Gastrocnemius medialis (tissue), 4 donors: ENCODE measurements around the gene ZNF714.
"Not testable (repeated sequence)": the region's sequence is repeated elsewhere in the genome, so short reads cannot be mapped to it uniquely, and the experiment has no call there.

Experiments used
- CTCF ChIP-seq, 5 experiments: fragments of 450-650 bp in 3 of 5; fragments of 200-600 bp in 2 of 5; sonication (generic) in 2 of 5; IDR thresholded peaks in 4 of 5; conservative IDR thresholded peaks in 1 of 5; 1 replicate in 4 of 5; 2 replicates in 1 of 5; pipeline ENCODE4 v1.5.1; 2016 to 2019; ENCODE audit warnings: antibody characterized with exemption in 5 of 5, mild to moderate bottlenecking in 3 of 5, moderate library complexity in 3 of 5
- POLR2A ChIP-seq, 2 donors: fragments of 450-650 bp; IDR thresholded peaks; one replicate each; pipeline ENCODE4 v1.6.1; 2017; ENCODE audit warnings: antibody characterized with exemption in 2 of 2, mild to moderate bottlenecking in 2 of 2, moderate library complexity in 2 of 2

- not testable (repeated sequence) for TF ChIP-seq CTCF (IDR thresholded peaks at IDR 0.05 in 4 of 5, conservative IDR thresholded peaks at IDR 0.05 in 1 of 5); POLR2A (IDR thresholded peaks at IDR 0.05)
These were observed 59.0 kb downstream of the ZNF714 start for GRCh38 chr19:21141006-21141405.
